NCI-H774 (cell line): ENCODE data around the gene APBB1.

Source experiments
- DNase-seq: peaks from one replicate; lab custom pipeline; 2025; lab: John Stamatoyannopoulos, UW

APBB1 gene

DNA sequence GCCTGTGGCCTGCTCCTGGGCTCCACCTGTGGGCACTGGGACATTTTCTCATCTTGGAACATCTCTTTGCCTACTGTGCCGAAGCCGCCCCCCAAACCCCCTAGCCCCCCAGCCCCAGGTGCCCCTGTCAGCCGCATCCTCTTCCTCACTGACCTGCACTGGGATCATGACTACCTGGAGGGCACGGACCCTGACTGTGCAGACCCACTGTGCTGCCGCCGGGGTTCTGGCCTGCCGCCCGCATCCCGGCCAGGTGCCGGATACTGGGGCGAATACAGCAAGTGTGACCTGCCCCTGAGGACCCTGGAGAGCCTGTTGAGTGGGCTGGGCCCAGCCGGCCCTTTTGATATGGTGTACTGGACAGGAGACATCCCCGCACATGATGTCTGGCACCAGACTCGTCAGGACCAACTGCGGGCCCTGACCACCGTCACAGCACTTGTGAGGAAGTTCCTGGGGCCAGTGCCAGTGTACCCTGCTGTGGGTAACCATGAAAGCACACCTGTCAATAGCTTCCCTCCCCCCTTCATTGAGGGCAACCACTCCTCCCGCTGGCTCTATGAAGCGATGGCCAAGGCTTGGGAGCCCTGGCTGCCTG, 27.3 kb downstream of the APBB1 start:
- no peak for DNase-seq

- no peak for DNase-seq
These were observed 28.0 kb downstream of the APBB1 start for GRCh38 chr11:6390718-6391469.

DNA sequence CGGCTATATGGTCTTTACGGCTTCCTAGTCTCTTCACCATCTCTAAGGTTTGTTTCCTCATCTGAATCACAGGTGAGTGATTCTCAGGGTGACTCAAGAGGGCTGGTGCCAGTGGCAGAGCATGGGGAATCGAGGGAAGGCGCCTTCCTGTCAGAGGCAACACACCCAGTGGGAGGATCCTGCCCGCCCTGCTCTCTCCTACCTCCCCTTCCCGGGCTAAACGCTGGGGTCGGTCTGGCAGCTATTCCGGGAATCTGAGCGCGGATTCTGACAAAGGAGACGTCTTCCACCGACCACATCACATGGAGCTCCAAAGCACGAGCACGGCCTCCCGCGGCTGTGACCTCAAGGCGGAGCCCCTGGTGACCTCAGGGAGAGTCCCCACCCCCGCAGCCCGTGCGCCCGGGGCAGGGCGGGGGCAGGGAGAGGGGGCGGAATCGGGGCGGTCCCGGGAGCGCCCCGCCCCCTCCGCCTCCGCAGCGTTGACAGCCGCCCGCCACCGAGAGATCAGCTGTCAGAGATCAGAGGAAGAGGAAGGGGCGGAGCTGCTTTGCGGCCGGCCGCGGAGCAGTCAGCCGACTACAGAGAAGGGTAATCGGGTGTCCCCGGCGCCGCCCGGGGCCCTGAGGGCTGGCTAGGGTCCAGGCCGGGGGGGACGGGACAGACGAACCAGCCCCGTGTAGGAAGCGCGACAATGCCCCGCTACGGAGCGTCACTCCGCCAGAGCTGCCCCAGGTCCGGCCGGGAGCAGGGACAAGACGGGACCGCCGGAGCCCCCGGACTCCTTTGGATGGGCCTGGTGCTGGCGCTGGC, 28.8 kb downstream of the APBB1 start, which contains the start of gene SMPD1:
SMPD1 (plus strand) TSS at position 570 of the 813 bp plus-strand sequence; CDS start at position 695, 125 bp downstream.
- DNase-seq, result peak; percentile 86

GRCh38 chr11:6388748-6389147, 30.1 kb downstream of the APBB1 start:
- no peak for DNase-seq

DNA sequence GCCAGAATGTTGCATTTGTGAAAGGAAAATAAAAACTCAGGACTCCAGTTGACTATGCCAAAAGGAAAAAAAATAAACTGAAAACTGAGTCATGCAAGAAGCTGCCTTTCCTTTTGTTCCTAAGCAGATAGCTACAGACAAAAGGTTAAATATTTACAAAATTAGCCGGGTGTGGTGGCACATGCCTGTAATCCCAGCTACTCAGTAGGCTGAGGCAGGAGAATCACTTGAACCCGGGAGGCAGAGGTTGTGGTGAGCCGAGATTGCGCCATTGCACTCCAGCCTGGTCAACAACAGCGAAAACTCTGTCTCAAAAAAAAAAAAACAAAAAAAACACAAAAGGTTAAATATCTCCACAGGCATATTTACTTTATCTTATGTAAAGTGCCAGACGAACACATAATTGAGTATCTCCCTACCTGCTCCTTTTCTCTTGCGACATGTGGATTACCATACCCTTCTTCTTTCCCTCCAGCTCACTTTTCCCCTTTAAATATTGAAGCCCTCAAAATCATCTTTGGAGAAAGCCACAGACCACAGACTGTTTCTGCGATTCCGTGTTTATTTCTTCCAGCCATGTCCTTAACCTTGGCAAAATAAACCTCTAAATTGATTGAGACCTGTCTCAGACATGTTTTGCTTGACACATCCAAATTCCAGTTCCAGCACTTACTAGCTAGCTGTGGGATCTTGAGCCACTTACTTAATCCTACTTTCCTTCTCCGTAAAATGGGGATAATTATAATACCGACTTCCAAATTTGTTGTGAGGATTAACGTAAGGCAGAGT, 30.9 kb downstream of the APBB1 start:
- no peak for DNase-seq

GRCh38 chr11:6385046-6385777, 33.7 kb downstream of the APBB1 start:
- no peak for DNase-seq

- DNase-seq, result no peak
These were observed 40.3 kb downstream of the APBB1 start for GRCh38 chr11:6378640-6378989.

DNA sequence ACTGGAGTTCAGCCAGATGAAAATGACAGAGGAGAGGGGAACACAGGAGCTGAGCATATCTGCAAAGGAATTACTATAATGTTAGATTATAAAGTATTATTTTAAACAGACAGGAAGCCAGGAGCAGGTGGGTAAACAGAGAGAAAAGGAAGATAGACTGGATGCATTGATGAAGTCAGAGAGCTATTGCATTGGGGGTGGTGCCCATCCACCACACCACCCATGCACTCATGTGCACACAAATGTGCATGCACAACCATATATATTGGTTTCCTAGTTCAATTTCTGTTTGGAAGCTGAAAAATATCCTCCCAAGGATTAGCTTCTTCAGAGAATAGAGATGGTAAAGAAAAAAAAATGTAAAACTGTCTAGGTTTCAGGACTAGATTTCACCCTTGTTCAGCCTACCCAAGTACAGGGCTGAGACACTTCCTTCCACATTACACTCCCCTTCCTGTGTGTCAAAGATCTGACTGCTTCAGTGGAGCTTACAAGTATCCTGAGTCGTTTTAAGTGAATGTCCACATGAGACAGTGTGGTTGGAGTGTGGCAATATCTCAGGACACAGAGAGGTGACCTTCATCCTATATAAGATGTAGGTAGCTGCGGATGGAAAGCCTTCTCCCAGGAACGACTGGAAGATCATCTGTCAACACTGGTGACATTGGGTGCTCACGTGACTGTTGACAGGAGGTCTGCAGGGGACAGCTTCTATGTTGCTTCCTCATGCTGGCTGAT, 40.8 kb downstream of the APBB1 start:
- no peak for DNase-seq

DNA sequence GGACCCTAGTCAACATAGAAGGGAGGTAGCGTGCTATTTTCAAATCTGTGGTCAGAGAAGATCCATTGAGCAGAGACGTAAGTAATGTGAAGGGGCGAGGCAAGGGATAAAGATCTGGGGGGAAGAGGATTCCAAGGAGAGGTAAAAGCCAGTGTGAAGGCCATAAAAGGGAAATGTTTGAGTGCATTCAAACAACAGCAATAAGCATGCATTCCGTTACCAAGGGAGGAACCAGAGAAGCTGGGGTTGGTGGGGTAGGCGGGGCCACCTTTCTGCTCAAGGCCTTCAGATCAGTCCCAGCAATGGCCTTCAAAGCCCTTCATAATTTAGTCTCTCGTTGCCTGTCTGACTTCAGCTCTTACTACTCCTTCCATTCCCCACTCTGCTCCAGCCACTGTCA, 47.1 kb downstream of the APBB1 start:
- no peak for DNase-seq

DNA sequence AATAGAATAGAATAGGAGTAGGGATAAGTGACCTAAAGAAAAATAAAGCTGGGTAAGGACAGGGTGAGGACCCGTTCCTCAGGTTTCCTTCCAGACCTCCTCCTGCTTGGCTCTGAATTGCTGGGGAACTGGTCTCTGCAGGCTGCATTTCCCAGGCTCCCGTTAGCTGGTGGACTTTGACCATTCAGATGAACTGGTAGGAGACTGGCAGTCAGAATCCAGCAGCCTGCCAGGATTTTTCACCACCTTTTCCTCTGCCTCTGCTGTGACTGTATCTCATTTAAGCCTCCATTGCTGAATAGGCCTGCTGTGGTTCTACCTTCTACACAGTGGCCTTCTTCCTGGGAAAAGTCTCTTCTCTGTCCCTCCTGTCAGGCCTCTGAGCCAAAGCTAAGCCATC, 53.2 kb downstream of the APBB1 start:
- DNase-seq, result no peak

DNA sequence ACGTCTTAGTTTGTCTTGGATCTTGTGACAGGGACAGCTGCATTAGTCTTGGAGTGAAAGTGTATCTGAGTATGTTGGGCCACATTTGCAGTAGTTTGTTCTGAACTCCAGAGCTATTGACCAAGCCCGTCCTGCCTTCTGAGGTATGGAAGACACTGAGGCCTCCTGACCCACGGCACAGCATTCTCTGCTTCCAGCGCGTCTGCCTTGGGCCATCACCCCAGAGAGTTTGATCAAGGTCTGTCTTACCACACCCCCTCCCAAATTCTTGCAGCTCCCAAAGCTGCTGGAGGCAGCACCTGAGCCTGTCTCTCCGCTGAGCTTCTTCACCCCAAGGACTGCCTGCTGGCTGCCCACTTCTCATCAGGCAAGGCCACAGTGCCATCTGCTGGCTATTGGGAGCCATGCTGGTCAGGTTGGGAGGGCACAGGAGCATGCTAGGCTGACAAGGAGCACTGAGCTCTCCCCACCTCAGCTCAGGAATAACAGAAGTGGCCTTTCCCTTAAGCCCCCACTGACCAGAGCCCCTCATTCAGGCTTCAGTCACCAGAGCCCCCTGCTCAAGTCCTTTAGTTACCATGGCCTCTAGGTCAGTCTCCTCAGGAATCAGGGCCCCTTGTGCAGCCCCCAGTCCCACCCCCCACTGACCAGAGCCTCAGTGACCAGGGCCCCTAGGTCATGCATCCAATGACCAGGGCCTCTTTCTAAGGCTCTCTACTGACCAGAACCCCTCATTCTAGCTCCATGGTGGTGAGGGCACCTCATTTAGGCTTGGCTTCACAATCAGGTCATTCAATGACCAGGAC, 55.8 kb downstream of the APBB1 start:
- peak; percentile 64 for DNase-seq

DNA sequence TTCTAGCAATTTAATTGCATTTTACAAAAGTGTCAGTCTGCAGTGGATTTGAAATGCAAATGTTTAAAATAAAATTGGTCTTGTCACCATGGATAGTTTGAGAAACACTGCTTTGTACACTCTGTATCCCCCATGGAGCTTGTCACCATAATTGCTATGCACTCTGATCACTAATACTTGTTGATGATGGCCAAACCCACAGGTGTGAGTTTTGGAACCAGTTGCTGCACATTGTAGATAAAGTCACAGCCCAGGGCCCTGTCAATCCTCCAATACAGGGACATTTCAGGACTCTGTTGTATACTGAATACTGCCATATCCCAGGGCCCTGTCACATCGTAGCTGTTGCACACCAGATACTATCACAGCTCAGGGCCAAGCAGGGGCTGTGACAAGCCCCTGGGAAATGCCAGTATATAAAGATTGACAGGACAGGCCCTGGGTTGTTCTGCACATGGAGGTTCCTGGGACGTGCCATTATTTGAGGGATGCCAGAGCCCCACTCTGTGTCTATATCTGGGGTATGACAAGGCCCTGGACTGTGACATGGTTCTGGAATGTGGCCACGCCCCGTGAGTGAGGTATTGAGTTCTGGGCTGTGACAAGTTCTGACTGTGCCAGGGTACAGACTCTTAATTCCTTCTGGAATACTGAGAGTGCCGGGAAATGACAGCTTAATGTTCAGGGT, 56.6 kb downstream of the APBB1 start:
- no peak for DNase-seq

DNA sequence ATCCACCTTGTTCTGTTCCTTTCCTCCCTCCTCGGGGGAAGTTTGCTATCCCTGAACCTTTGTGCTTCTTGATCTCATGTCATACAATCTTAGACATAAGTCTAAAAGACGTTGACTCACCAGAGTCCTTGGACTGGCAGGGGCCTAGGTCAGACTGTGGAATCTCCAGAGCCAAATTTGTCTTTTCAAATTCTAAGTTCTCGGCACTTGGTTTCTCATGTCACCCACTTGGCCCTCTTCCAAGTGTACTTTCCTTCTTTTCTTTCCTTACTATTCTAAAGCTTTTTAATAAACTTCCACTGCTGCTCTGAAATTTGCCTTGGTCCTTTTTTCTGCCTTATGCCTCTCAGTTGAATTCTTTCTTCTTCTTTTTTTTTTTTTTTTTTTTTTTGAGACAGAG, 58.7 kb downstream of the APBB1 start:
- no peak for DNase-seq

DNA sequence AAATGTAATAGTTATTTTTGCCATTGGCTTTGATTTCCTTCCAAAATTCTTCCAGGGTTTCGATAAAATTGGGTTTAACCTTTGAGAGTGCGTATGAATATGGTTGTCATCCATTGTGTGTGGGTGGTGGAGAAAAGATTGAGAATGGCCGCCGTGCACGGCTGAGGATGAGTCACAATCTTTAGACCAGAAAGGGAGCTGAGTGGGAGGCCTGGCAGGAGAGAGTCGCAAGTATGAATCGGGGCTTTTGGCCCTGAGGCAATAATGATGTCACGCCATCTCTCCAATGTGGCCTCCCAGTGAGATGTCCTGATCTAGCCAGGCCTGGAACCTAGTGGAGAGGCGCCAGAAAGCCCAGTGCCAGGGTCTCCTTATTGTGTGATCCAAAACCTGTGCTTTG, 61.7 kb downstream of the APBB1 start:
- no peak for DNase-seq

DNA sequence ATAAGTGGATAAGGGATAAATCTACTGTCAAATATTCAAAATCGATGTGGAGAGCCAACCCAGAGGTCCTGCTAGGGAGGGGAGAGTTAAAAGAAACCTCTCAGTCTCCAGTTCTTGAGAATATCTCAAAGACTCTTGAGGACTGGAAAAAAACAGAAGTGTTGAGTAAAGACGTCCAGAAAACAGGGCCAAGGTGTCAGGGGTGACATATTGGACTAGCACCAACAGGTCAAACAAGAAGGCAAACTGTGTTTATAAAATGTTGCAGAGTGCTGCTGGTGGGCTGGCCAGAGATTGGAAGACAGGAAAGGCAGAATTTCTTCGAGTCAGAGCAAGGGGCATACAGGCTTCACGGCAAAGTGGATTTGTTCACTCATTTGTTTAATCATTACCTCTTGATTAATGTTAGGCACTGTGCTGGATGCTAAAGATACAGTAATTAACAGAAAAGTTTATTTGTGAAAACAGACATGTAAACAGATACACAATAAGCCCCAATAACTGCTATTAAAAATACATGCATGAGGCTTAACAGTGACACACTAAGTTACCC, 62.3 kb downstream of the APBB1 start:
- DNase-seq, result no peak

DNA sequence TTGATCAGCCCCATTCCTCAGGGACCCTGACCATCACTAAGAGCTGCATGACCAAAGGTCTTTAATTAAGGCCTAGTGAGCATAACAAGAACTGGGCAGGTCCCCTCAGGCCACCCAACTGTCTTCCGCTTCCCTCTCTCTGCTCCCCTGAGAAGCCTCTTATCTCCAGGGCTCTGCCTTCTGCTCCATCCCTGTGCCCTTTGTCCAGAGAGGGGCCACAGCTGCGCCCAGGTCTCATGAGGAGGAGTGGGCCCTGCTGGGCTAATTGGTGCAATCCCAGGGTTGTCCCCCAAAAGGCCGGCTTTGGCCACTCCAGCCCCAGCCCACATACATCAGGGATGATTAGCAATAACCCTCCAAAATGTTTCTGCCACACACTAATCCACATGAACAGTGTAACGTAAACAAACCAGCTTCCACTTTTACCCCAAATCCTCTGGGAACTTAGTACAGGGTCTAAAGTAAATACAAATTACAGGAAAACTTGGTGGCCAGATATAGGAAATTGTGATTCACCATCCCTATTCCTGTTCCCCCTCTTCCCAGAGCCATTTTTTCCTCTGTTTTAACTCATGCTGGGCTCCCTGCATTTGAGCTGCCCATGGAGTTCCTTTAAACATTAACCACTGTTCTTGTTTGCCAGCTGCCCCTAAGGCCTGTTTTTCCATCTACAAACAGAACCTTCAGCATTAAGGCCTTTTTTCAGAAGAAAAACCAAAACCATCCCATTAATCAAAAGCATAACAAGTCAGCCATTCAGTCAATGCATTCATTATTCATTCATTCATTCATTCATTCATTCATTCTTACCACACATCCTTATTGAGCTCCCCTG, 64.0 kb downstream of the APBB1 start:
- DNase-seq, result no peak

GRCh38 chr11:6353367-6353987, 65.4 kb downstream of the APBB1 start:
- DNase-seq, result peak; percentile 77
